Neuronal stem cell (in vitro differentiated cells): ENCODE data around the gene GALNT3.

ENCODE experiments used
- DNase-seq: peaks from one replicate; pipeline ENCODE4 v3.0.0-alpha.2; 2013; ENCODE audit warnings: low spot score
- H2AFZ ChIP-seq: one replicate; pipeline ENCODE4 v1.6.1; 2013; ENCODE audit warnings: mild to moderate bottlenecking, low read length, inconsistent platforms
- H2AK5ac ChIP-seq: 2 replicates; pipeline ENCODE4 v1.6.1; 2013; ENCODE audit warnings: low read depth, mild to moderate bottlenecking, inconsistent platforms, low read length, moderate library complexity, mixed read lengths
- H2BK120ac ChIP-seq: 2 replicates; pipeline ENCODE4 v1.6.1; 2013; ENCODE audit warnings: low read depth, mild to moderate bottlenecking, inconsistent platforms, low read length, moderate library complexity, mixed read lengths
- H2BK12ac ChIP-seq: one replicate; pipeline ENCODE4 v1.6.1; 2013; ENCODE audit warnings: low read length, inconsistent platforms
- H2BK15ac ChIP-seq: 2 replicates; pipeline ENCODE4 v1.6.1; 2013; ENCODE audit warnings: mild to moderate bottlenecking, low read length, inconsistent platforms, mixed read lengths
- H2BK5ac ChIP-seq: one replicate; pipeline ENCODE4 v1.6.1; 2013; ENCODE audit warnings: inconsistent platforms, mild to moderate bottlenecking, low read length, moderate library complexity
- H3K14ac ChIP-seq: one replicate; pipeline ENCODE4 v1.6.1; 2013; ENCODE audit warnings: low read length, inconsistent platforms
- H3K18ac ChIP-seq: 2 replicates; pipeline ENCODE4 v1.6.1; 2013; ENCODE audit warnings: low read length, inconsistent platforms
- H3K23ac ChIP-seq: 2 replicates; pipeline ENCODE4 v1.6.1; 2013; ENCODE audit warnings: low read depth, mild to moderate bottlenecking, mixed read lengths, low read length, inconsistent platforms; ENCODE audit not compliant: poor library complexity
- H3K27ac ChIP-seq: replicated peaks from 3 replicates; pipeline ENCODE4 v1.5.1; 2013; ENCODE audit warnings: low read length, inconsistent platforms
- H3K27me3 ChIP-seq, 3 experiments: 2 replicates each; pipeline ENCODE4 v1.6.1; 2013; ENCODE audit warnings: low read length in 3 of 3, mild to moderate bottlenecking in 2 of 3, inconsistent platforms in 1 of 3, low read depth in 1 of 3, mixed read lengths in 1 of 3, moderate library complexity in 1 of 3; ENCODE audit not compliant: control insufficient read depth in 3 of 3, insufficient read depth in 3 of 3
- H3K36me3 ChIP-seq, 2 donors: replicated peaks in 1 of 2; 2 replicates each; pipeline ENCODE4 v1.6.1; 2013; ENCODE audit warnings: low read length in 2 of 2; ENCODE audit not compliant: control insufficient read depth in 2 of 2, insufficient read depth in 2 of 2
- H3K4ac ChIP-seq: 2 replicates; pipeline ENCODE4 v1.6.1; 2013; ENCODE audit warnings: inconsistent platforms, mild to moderate bottlenecking, low read length, moderate library complexity
- H3K4me1 ChIP-seq, 2 donors: 1 replicate in 1 of 2; 2 replicates in 1 of 2; pipeline ENCODE4 v1.6.1; 2013; ENCODE audit warnings: low read length in 2 of 2, low read depth in 1 of 2; ENCODE audit not compliant: control insufficient read depth in 2 of 2, insufficient read depth in 1 of 2
- H3K4me2 ChIP-seq: one replicate; pipeline ENCODE4 v1.6.1; 2013; ENCODE audit warnings: mild to moderate bottlenecking, low read length, inconsistent platforms; ENCODE audit not compliant: insufficient read depth, poor library complexity, severe bottlenecking
- H3K4me3 ChIP-seq, 2 donors: 2 replicates each; pipeline ENCODE4 v1.5.1; 2013; ENCODE audit warnings: low read length in 2 of 2, mild to moderate bottlenecking in 2 of 2, inconsistent platforms in 1 of 2, moderate library complexity in 1 of 2
- H3K79me1 ChIP-seq: one replicate; pipeline ENCODE4 v1.6.1; 2013; ENCODE audit warnings: low read depth, mild to moderate bottlenecking, inconsistent platforms, low read length, moderate library complexity
- H3K9ac ChIP-seq: one replicate; pipeline ENCODE4 v1.6.1; 2013; ENCODE audit warnings: mild to moderate bottlenecking, low read depth, low read length, inconsistent platforms; ENCODE audit not compliant: poor library complexity
- H3K9me3 ChIP-seq, 2 donors: replicated peaks in 1 of 2; 2 replicates each; pipeline versions ENCODE3 to v1.6.1; 2013; ENCODE audit warnings: low read length in 2 of 2, mild to moderate bottlenecking in 2 of 2, inconsistent platforms in 1 of 2, low read depth in 1 of 2, mixed read lengths in 1 of 2, moderate library complexity in 1 of 2; ENCODE audit not compliant: control insufficient read depth in 2 of 2, insufficient read depth in 1 of 2
- H4K8ac ChIP-seq: one replicate; pipeline ENCODE4 v1.6.1; 2013; ENCODE audit warnings: low read depth, mild to moderate bottlenecking, inconsistent platforms, low read length, moderate library complexity
- H4K91ac ChIP-seq: one replicate; pipeline ENCODE4 v1.6.1; 2013; ENCODE audit warnings: low read length, low read depth, mild to moderate bottlenecking, inconsistent platforms; ENCODE audit not compliant: poor library complexity
- WGBS, 2 donors: extraction: QIAGEN DNeasy Blood & Tissue Kit; methylation state at CpG; one replicate each; pipeline ENCODE4 v1.1.7; 2013; ENCODE audit warnings: missing lambda C conversion rate in 2 of 2, mixed read lengths in 1 of 2; ENCODE audit not compliant: insufficient read length in 2 of 2, insufficient replicate concordance in 1 of 2; ENCODE audit errors: extremely low coverage in 2 of 2; 5-methylcytosine and 5-hydroxymethylcytosine counted together

Gene GALNT3

GRCh38 chr2:165718610-165719210 is 75.3 kb downstream of the GALNT3 start:
- no peak overlapping the region for H4K8ac ChIP-seq
- no peak overlapping the region for H3K4me2 ChIP-seq
- H2BK15ac ChIP-seq = no peak overlapping the region
- no peaks in the 10 kb centered on the region for H3K27me3 ChIP-seq
- no peak overlapping the region for H3K4me3 ChIP-seq
- no peak overlapping the region for H3K9ac ChIP-seq
- no peak overlapping the region for H2BK12ac ChIP-seq
- no peak overlapping the region for H2AK5ac ChIP-seq
- H2AFZ ChIP-seq = no peak overlapping the region
- H3K36me3 ChIP-seq = no peaks in the 10 kb centered on the region
- no peaks in the 10 kb centered on the region for H3K9me3 ChIP-seq
- no peak overlapping the region for H4K91ac ChIP-seq
- WGBS, 2 donors = no CpG with 5 or more reads among the region's 1 CpG
- H3K79me1 ChIP-seq = no peaks in the 10 kb centered on the region
- no peak overlapping the region for H3K4ac ChIP-seq
- no peak overlapping the region for H3K27ac ChIP-seq
- no peak overlapping the region for H3K18ac ChIP-seq
- no peak for DNase-seq
- no peak overlapping the region for H3K23ac ChIP-seq
- H3K4me1 ChIP-seq = no peaks in the 10 kb centered on the region
- no peak overlapping the region for H3K14ac ChIP-seq
- no peak overlapping the region for H2BK120ac ChIP-seq
- no peak overlapping the region for H2BK5ac ChIP-seq

DNA sequence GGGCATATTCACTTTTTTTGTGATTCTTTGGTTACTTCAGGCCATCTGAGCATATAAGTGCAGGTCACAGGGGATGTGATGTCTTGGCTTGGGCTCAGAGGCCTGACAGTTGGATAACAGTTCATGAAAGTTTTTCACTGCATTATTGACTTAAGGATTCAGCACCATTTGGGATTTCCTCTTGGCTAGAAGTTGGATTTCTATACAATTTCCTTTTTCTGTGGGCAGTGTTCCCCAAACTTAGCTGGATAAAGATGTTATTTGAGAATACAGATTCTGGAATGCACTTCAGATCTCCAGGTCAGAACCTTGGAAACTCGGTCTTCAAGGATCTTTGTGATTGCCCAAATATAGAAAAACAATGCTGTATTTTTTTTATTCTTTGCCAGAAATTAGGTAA is 78.0 kb downstream of the GALNT3 start:
- Histone ChIP-seq H3K27me3 (no peaks in the 10 kb centered on the region), H4K91ac (no peak overlapping the region), H3K4me2 (no peak overlapping the region), H3K4me3 (no peak overlapping the region), H2BK12ac (no peak overlapping the region), H3K36me3 (no peaks in the 10 kb centered on the region), H2BK5ac (no peak overlapping the region), H3K4me1 (no peaks in the 10 kb centered on the region), H2BK15ac (no peak overlapping the region), H3K79me1 (no peaks in the 10 kb centered on the region), H2AK5ac (no peak overlapping the region), H3K9me3 (no peaks in the 10 kb centered on the region), H4K8ac (no peak overlapping the region), H3K18ac (no peak overlapping the region), H2AFZ (no peak overlapping the region), H3K4ac (no peak overlapping the region), H3K14ac (no peak overlapping the region), H2BK120ac (no peak overlapping the region), H3K27ac (no peak overlapping the region), H3K9ac (no peak overlapping the region), H3K23ac (no peak overlapping the region)
- DNase-seq = no peak
- no CpG with 5 or more reads among the region's 1 CpG for WGBS, 2 donors

DNA sequence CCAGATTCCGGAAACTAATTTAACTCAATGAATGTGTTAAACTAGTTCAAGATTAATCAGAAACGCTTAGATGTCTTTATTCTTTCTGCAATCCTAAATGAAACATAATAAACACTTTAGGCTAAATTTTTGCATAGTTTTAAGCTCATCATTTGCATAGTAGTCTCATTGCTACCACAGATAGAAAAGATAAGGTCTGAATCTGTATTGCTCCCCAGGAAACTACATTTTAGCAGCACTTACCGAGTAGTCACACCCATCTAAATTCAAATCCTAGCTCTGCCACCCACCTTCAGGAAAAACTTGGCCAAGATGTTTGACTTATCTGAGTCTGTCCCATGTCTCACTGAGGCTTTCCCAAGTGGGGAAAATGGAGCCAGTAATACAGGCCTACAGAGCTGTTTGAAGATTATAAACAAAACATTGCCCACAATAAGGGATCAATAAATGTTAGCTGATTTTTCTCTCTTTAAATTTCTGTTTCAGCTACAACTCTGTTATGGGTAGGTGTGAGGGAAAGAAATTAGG is 87.0 kb downstream of the GALNT3 start:
- Histone ChIP-seq H2BK15ac (no peak overlapping the region), H4K8ac (no peak overlapping the region), H2BK120ac (no peak overlapping the region), H3K14ac (no peak overlapping the region), H3K4me1 (no peaks in the 10 kb centered on the region), H3K4me3 (no peak overlapping the region), H2BK5ac (no peak overlapping the region), H3K9me3 (no peaks in the 10 kb centered on the region), H4K91ac (no peak overlapping the region), H2AFZ (no peak overlapping the region), H3K18ac (no peak overlapping the region), H3K9ac (no peak overlapping the region), H3K23ac (no peak overlapping the region), H3K4ac (no peak overlapping the region), H3K27me3 (no peaks in the 10 kb centered on the region), H3K4me2 (no peak overlapping the region), H3K36me3 (no peaks in the 10 kb centered on the region), H3K79me1 (no peaks in the 10 kb centered on the region), H3K27ac (no peak overlapping the region), H2BK12ac (no peak overlapping the region), H2AK5ac (no peak overlapping the region)
- DNase-seq = no peak
- no CpG with 5 or more reads among the region's 3 CpGs for WGBS, 2 donors

- H3K27ac ChIP-seq = no peak overlapping the region
Observed at GRCh38 chr2:165701147-165701546, 92.9 kb downstream of the GALNT3 start.

More at GRCh38 chr2:165701147-165701546, 92.9 kb downstream of the GALNT3 start:
- no peak overlapping the region for H2AFZ ChIP-seq
- H3K4ac ChIP-seq = no peak overlapping the region
- no peak overlapping the region for H2AK5ac ChIP-seq
- no peak overlapping the region for H2BK5ac ChIP-seq
- H3K18ac ChIP-seq = no peak overlapping the region
- no peak overlapping the region for H2BK15ac ChIP-seq
- no peak overlapping the region for H3K4me2 ChIP-seq
- no peak overlapping the region for H3K4me3 ChIP-seq
- H3K4me1 ChIP-seq = peaks cover 13 to 14% of the 10 kb centered on the region in 2 donors
- H2BK120ac ChIP-seq = no peak overlapping the region
- whole genome bisulfite sequencing, 2 donors = no CpG with 5 or more reads among the region's 6 CpGs
- H4K91ac ChIP-seq = no peak overlapping the region
- H3K27me3 ChIP-seq = no peaks in the 10 kb centered on the region
- no peak overlapping the region for H3K23ac ChIP-seq
- H3K79me1 ChIP-seq = no peaks in the 10 kb centered on the region
- no peak for DNase-seq
- no peak overlapping the region for H4K8ac ChIP-seq
- H3K14ac ChIP-seq = no peak overlapping the region
- H3K36me3 ChIP-seq = no peaks in the 10 kb centered on the region
- no peak overlapping the region for H3K9ac ChIP-seq
- H2BK12ac ChIP-seq = no peak overlapping the region
- H3K9me3 ChIP-seq = peaks cover 0 to 2% of the 10 kb centered on the region in 2 donors
